Suppressor macrophage treated with lipopolysaccharide for 4 hours (primary cell): ENCODE data around the gene ARHGDIG.

Source experiments
- DNase-seq: peaks from one replicate; pipeline ENCODE4 v3.0.0-alpha.2; 2020

Gene ARHGDIG

DNA sequence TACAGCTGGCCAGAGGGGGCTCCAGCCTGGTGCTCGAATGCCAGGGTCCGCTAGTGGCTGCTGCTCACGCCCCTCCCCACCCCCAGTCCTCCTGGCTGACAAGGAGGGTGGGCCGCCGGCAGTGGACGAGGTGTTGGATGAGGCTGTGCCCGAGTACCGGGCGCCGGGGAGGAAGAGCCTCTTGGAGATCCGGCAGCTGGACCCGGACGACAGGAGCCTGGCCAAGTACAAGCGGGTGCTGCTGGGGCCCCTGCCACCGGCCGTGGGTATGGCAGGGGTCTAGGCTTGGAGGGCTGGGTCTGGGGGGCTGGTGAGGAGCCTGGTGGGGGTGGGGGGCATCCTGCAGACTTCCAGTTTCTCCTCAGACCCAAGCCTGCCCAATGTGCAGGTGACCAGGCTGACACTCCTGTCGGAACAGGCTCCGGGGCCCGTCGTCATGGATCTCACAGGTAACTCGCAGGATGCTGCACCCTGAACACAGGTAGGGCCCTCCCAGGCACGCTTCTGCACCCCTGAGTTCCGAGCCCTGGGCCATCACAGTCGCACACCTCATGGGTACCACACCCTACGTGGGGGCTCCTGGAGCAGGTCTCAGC lies 1.4 kb downstream of the ARHGDIG start:
- DNase-seq: no peak

DNA sequence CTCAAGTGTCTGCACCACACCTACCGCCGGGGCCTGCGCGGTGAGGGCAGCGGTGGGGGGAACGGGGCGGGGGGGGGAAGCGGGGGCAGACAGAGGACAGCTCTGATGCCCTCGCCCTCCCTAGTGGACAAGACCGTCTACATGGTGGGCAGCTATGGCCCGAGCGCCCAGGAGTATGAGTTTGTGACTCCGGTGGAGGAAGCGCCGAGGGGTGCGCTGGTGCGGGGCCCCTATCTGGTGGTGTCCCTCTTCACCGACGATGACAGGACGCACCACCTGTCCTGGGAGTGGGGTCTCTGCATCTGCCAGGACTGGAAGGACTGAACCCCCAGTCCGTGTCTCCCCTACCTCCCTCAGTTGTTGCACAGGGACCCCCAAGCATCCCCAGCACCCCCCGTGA lies 2.1 kb downstream of the ARHGDIG start:
- DNase-seq: no peak

DNA sequence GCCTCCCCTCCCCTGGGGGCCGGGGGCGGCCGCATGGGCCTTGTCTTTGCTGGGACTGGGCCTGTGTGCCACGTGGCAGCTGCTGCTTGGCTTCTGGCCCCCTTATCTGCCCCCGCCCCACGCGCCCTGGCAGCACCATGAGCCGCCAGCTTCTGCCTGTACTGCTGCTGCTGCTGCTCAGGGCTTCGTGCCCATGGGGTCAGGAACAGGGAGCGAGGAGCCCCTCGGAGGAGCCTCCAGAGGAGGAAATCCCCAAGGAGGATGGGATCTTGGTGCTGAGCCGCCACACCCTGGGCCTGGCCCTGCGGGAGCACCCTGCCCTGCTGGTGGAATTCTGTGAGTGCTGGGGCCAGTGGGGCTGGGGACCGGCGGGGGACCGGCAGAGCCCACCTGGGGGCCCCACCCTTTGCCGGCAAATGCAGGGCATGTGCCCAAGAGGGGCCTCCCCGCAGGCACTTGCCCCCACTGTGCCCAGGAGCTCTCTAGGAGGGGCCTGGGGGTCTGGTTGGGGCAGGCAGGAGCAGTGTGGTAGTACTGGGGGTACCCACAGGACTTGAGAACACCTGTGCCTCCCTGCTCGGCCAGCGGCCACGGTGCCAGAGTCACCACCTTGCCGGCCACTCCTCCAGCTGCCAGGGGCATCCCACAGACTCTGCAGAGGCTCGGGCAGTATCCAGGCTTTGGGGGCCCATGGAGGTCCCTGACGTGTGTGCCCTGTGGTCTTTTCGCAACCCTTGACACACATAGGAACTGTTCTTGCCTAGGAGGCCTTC lies 2.8 kb downstream of the ARHGDIG start, which contains the start of gene PDIA2:
TSS of gene PDIA2 (plus strand) at position 132 of the 773 bp plus-strand sequence. CDS start at position 138, 6 bp downstream.
- no peak for DNase-seq

DNA sequence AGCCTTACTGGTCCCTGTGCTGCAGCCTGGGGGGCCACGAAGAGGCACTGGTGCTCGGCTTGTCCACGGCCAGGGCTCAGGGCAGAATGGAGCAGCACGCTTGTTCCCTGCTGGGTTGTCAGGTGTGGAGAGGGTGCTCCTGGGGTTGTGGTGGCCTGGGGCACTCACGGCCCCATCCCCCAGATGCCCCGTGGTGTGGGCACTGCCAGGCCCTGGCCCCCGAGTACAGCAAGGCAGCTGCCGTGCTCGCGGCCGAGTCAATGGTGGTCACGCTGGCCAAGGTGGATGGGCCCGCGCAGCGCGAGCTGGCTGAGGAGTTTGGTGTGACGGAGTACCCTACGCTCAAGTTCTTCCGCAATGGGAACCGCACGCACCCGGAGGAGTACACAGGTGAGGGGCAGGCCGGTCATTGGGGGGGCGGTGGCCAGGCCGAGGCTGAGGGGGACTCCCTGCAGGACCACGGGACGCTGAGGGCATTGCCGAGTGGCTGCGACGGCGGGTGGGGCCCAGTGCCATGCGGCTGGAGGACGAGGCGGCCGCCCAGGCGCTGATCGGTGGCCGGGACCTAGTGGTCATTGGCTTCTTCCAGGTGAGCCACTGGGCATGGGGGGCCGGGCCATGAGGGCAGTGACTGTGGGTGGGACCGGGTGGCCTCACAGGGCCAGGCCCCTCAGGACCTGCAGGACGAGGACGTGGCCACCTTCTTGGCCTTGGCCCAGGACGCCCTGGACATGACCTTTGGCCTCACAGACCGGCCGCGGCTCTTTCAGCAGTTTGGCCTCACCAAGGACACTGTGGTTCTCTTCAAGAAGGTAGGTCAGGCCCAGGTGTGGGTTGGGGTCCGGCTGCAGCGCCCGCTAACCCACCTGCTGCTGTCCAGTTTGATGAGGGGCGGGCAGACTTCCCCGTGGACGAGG lies 4.1 kb downstream of the ARHGDIG start:
- DNase-seq: no peak

DNA sequence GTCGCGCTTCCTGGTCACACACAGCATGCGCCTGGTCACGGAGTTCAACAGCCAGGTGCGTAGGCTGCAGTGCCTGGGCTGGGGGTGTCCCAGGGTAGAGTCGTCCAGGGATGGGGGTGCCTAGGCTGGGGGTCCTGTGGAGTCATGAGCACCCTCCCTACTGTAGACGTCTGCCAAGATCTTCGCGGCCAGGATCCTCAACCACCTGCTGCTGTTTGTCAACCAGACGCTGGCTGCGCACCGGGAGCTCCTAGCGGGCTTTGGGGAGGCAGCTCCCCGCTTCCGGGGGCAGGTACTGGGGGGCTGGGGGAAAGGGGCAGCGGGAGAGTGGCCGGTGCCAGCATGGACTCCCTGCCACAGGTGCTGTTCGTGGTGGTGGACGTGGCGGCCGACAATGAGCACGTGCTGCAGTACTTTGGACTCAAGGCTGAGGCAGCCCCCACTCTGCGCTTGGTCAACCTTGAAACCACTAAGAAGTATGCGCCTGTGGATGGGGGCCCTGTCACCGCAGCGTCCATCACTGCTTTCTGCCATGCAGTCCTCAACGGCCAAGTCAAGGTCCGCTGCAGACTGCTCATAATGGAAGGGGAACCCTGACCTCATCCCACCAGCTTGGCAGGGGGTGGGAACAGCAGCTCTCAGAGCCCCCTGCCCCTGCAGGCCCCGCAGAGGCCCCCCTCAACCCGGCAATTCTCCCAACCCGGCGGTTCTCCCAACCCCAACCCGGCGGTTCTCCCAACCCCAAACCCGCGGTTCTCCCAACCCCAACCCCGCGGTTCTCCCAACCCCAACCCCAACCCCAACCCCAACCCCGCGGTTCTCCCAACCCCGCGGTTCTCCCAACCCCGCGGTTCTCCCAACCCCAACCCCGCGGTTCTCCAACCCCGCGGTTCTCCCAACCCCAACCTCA lies 5.0 kb downstream of the ARHGDIG start:
- DNase-seq: no peak

DNA sequence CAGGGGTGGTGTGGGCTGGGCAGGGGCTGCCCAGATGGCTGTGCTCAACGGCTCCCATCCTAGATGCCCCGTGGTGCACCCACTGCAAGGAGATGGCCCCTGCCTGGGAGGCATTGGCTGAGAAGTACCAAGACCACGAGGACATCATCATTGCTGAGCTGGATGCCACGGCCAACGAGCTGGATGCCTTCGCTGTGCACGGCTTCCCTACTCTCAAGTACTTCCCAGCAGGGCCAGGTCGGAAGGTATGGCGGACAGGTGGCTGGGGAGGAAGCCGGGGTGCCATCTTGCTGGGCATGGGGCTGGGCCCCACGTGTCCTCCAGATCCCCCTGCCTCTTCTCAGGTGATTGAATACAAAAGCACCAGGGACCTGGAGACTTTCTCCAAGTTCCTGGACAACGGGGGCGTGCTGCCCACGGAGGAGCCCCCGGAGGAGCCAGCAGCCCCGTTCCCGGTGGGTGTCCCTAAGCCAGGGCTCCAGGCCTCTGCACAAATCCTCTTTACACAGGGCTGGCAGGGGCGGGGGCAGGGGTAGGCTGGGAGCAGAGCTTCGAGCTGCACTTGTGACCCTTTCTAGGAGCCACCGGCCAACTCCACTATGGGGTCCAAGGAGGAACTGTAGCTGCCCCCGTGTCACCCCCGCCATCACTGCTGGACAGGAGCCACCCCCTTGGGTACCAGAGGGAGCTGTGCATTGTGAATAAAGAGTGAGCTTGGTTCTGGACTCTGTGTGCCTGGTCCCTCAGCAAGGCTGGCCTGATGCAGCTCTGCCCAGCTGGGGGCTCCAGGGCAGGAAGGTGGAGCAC lies 6.3 kb downstream of the ARHGDIG start:
- DNase-seq: no peak

DNA sequence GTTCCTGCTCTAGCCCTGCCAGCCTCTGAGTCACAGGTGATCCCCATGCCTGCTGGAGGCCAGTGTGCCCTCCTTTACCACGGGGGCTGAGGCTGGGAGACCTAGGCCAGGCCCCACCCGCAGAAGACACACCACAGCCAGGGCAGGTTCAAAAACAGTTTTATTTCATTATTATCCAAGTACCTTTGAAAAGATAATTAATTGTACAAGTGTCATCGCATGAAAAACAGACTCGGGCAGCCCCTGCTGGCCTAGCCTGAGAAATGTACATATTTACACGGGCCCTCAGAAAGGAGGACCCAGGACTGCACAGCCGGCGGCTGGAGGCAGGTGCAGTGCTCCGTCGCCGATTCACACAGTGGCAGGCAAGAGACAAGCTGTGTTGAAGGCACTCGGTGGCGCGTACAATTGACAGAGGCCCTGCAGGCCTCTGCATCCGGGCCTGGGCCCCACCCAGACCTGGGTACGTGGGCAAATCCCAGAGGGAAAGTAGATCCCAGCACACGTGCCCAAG lies 7.0 kb downstream of the ARHGDIG start:
- DNase-seq: no peak

DNA sequence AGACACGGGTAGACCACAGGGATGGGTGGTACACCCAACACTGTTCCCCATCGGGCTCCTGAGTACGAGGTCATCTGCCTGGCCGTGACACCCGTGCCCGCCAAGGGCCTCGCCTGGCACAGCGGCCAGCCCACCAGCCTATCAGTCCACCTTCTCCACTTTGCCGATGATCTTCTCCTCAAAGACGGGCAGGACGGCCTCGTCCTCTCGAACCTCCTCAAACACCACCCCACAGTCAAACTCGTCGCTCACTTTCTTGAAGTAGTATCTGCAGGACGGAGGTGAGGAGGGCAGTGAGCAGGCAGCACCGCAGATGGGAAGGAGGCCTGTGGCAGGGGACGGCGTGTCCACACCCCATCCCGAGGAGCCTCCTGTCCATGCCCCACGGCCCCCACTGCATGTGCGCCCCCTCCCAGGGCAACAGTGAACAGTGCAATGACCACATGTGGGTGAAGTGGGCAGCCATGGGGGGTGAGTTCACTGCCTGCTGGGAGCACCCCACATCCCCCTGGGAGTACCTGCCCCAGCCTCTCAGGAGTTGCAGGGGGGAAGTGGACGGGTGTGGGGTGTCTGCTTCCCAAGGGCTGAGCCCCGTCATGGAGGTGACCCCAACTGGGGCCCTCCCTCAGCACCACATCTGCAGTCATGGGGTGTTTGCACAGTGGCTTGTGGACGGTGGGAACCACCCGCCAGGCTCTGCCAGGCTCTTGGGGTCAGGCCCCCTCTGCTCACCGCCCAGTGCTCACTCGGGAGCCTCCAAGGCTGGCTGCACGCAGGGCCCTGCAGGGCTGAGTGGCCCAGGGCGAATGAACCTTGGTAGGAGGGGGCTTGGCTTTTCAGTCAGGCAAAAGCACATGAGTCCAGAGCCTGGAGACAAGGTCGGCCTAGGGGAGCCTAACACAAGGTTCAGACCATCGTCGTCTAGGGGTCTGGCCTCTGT lies 7.9 kb downstream of the ARHGDIG start:
- DNase-seq: no peak

DNA sequence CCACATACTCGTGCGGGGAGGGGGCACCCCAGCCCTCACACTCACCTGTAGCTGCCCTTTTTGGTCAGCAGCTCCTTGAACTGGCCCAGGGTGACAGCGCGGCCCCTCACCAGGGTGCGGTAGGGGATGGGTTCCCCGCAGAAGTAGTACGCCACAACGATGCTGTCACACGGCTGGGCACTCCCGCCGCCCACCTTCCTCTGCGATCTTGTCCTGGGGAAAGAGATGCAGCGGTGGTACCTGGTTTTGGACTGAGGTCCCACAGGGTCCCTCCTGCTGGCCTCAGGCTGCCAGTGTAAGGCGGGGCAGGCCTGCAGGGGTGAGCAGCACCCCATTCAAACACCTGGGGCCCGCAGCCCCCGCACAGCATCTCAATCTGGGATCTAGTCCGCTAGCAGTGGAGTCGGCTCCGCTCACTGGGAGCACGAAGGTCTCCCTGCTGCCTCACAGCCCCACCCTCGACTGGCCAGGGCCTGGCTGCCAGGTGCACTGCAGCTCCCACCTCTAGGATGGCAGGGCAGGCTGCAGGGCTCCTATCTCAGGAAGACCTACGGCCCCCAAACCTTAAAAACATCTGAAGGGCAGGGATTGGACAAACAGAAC lies 9.1 kb downstream of the ARHGDIG start:
- DNase-seq: no peak

DNA sequence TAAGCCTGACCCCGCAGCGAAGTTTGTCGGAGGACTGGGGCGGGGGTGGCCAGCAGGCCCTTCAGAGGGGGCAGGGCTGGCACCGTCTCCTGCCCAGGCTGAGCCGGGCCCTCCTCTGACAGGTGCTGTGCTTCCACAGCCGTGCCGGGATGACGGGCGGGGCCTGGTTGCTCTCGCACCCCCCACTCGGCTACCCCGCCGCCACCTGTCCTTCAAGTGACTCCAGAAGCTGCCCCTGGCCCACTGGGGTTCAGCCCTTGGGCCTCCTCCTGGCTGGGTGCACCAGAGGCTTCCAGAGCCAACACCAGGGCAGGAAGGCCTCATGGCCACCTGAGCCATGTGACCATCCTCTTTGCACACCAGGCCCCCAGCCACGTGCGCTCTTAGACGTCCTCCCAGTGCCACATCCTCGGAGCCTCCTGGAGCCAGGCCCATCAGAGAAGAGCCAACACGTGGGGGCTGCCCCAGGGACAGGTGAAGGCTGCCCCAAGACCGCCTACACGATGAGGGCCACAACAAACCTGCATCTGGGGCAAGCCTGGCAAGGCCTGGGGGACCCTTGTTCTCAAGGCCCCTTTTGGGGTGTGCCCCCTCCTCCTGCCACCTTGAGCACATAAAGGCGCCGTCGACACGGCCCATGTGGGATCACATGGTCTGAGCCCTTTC lies 9.8 kb downstream of the ARHGDIG start:
- DNase-seq: no peak

DNA sequence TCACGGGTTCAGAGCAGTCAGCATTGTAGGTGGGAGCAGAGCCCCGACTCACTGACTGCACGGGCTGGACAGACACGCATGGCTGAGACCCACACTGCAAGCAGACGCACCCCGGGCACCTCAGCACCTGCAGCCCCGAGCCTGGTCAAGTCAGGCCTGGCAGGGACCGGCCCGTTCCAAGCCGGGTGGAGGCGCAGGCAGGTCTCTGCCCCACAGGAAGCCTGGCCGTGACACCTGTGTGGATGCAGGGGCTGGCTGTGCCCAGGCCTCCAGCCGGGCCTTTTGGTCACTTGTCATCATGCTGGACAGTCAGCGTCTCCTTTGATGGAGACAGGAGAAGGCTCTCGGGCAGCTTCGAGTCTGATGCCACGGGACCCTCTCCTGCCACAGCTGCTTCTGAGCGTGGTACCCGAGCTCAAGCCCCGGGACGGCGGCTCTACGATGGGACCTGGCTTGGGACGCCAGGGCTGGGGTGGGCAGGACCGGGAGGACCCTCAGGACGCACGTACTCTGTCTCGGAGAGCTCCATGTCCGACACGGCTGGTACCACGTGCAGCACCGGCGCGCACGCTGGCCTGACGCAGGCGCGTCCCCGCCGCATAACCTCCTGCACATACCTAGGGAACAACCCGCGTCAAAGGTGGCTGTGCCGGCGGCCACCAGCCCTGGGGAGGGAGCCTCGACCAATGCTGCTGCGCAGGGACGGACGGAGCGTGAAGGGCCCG lies 10.5 kb downstream of the ARHGDIG start:
- DNase-seq: no peak

DNA sequence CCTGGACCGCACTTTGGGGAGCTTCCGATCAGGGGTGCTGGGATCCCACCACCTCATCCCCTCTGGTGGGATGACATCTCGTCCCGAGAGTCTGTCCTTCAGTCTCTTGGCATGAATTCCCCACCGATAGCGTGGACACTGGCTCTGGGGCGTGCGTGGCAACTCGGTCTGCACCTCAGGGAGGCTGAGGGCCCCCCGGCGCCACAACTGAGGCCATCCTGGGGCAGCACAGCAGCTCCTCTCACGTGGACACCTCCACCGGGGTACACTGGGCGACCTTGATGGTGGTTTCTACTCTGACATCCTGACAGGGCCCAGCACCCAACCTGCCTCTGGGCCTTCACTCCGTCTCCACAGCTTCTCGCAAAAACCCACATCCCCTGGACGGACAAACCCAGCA lies 11.1 kb downstream of the ARHGDIG start:
- DNase-seq: no peak

DNA sequence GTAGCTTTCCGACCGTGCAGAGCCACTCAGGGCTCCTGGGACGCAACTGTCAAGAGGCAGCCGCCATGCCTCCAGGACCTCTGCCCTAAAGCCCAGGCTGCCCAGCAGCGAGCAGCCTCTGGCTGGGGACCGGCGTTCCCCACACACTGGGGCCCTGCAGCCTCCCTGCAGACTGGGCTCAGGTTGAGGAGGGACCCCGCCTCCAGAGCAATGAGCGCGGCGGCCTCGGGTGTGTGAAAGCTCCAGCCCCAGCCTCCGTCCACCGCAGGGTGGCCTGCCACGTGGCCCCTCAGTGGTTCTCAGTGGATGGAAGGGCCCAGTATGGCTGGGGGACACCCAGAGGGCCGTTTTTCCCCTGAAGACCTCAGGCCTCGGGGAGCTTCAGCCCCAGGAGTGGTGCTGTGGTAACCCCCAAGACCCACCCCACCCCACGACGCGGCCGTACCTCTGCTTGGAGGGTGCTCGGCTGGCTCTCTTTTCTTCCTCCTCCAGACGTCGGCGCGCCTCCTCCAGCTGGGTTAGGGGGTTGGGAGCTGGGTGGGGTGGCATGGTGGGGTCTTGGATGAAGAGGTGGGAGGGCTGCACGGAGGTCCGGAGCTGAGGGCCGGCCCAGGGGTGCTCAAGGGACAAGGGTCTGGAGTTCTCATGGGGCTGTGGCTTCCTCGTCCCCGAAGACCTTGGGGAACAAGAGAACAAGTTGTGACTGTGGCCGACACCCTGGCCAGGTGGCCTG lies 12.8 kb downstream of the ARHGDIG start:
- DNase-seq: no peak

DNA sequence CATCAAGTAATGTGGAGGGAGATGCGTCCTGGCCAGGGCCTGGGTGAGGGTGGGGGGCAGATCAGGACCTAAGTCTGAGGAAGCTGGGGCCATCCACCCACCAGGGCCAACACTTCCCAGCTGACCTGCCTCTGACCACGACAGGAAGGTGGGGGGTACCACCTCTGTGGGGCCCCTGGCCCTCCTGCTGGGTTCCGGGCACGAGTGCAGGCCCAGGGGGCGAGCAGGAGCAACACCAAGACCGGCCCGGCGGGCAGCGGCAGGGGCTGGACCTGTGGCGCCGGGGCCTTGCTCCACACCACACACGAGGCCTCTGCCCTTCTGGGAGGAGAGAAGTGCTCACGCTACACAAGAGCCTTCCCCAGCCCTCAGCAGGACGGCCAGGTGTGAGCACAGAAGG lies 15.9 kb downstream of the ARHGDIG start:
- DNase-seq: no peak

DNA sequence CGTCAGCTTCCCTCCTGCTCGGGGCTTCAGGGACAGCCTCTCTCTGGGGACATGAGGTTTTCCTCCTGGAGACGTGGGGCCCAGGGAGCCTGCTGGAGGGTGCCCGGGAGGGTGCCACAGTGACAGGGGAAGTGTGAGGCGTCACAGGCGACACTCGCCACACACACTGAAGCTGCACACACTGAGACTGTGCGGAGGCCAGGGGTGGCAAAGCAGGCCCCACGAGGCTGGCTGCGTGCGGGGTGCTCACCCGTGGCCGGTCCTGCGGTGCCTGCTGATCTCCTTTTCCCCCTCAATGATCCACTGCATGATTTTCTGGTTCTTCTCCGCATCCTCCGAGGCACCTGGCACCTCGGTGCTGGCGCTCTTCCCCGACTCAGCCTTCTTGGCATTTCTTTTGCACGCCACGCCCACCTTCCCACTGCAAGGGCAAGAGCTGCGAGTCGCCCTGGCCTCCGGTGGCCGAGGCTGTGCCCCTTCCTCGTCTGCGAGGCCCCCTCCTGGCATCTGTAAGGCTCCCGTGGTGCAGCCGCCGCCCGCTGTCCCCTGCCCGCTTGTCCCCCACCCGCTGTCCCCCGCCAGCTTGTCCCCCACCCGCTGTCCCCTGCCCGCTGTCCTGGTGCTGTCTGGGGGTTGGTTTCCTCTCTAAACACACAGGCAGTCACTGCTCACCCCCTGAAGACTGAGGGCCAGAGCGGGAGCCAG lies 16.6 kb downstream of the ARHGDIG start:
- no peak for DNase-seq

DNA sequence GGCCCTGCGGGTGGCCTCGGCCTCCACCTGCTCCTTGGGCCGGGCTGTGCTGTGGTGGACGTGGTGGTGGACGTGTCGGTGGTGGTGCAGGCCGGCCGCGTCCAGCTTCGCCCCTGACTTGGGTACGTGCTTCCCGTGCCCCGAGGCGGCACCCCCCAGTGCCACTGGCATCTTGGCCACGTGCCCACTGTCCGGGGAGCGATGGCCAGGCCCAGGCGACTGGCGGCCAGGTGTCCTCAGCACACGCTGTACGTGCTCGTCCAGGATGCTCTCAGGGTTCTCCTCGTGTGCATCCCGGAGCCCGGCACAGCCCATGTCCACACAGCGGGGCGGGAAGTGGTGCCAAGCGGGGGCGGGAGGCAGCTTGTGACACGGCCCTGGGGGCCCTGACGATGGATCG lies 17.4 kb downstream of the ARHGDIG start:
- DNase-seq: no peak

DNA sequence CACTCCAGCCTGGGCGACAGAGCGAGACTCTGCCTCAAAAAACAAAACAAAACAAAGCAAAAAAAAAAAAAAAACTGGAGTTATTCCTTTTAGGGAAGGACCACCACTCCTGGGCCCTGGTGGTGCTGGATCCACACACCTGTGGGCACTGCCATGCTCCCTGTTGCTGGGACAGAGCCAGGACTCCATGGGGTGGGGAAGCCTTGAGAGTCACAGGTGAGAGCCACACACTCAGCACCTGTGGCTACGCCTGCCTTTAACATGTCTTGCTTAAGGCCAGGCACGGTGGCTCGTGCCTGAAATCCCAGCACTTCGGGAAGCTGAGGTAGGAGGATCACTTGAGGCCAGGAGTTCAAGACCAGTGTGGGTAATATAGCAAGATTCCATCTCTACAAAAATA lies 20.8 kb downstream of the ARHGDIG start:
- no peak for DNase-seq
